IMR-90 (cell line): Measurements from ENCODE around the gene HOXD12. TPM values are rescaled to one million over a fixed set of nuclear protein-coding genes. Genes with fewer than 3 reads are reported as not detected.

Source experiments
- ATAC-seq: fragments of 200-7000 bp; cut with Tn5 transposase; 2 replicates; pipeline ENCODE4 v1.9.1; 2020; ENCODE audit warnings: low read depth, mild to moderate bottlenecking, moderate library complexity
- BruUV-seq: library from RNA; stranded (reverse); fragments of 400-500 nt; replicated peaks from 2 replicates; lab custom pipeline; 2021; lab: Mats Ljungman, UMichigan
- CTCF ChIA-PET: fragments of 300-600 bp; formaldehyde crosslinking; extraction: SDS; loops from one replicate; lab custom pipeline; 2021; ENCODE audit warnings: antibody characterized with exemption; lab: Yijun Ruan, JAX
- POLR2A ChIA-PET: fragments of 300-600 bp; sonication (Branson Sonifier 250); formaldehyde crosslinking; loops from one replicate; lab custom pipeline; 2022; ENCODE audit warnings: antibody characterized with exemption; ENCODE audit not compliant: unreplicated experiment; lab: Charles Lee
- DNase-seq: peaks from one replicate; pipeline ENCODE4 v3.0.0; 2013
- H2AFZ ChIP-seq: replicated peaks from 2 replicates; pipeline ENCODE3; 2013; ENCODE audit warnings: low read length, mild to moderate bottlenecking; ENCODE audit not compliant: poor library complexity
- H2AK5ac ChIP-seq: 2 replicates; pipeline ENCODE4 v1.6.1; 2013; ENCODE audit warnings: low read depth, low read length, inconsistent platforms
- H2AK9ac ChIP-seq: replicated peaks from 2 replicates; pipeline ENCODE3; 2013; ENCODE audit warnings: mild to moderate bottlenecking, low read depth, low read length, moderate library complexity; ENCODE audit not compliant: poor library complexity
- H2BK120ac ChIP-seq: 2 replicates; pipeline ENCODE4 v1.6.1; 2013; ENCODE audit warnings: low read depth, low read length, inconsistent platforms
- H2BK15ac ChIP-seq: 3 replicates; pipeline ENCODE4 v1.6.1; 2013; ENCODE audit warnings: low read depth, low read length, inconsistent platforms
- H2BK20ac ChIP-seq: 2 replicates; pipeline ENCODE4 v1.6.1; 2013; ENCODE audit warnings: low read depth, mild to moderate bottlenecking, inconsistent platforms, low read length, moderate library complexity
- H2BK5ac ChIP-seq: 2 replicates; pipeline ENCODE4 v1.6.1; 2013; ENCODE audit warnings: mild to moderate bottlenecking, low read depth, low read length, inconsistent platforms; ENCODE audit not compliant: poor library complexity, severe bottlenecking
- H3K14ac ChIP-seq: replicated peaks from 2 replicates; pipeline ENCODE4 v1.6.1; 2013; ENCODE audit warnings: low read depth, low read length, inconsistent platforms
- H3K18ac ChIP-seq: 2 replicates; pipeline ENCODE4 v1.6.1; 2013; ENCODE audit warnings: low read depth, low read length, control low read depth
- H3K23ac ChIP-seq: 2 replicates; pipeline ENCODE4 v1.6.1; 2013; ENCODE audit warnings: low read depth, low read length, inconsistent platforms
- H3K27ac ChIP-seq: 2 replicates; pipeline ENCODE4 v1.5.1; 2013; ENCODE audit warnings: mild to moderate bottlenecking, control low read depth, low read length; ENCODE audit not compliant: insufficient read depth
- H3K27me3 ChIP-seq: 2 replicates; pipeline ENCODE4 v1.6.1; 2013; ENCODE audit warnings: low read length; ENCODE audit not compliant: control insufficient read depth, insufficient read depth
- H3K36me3 ChIP-seq: 2 replicates; pipeline ENCODE4 v1.6.1; 2013; ENCODE audit warnings: low read length, mixed read lengths; ENCODE audit not compliant: control insufficient read depth, insufficient read depth
- H3K4ac ChIP-seq: 2 replicates; pipeline ENCODE4 v1.6.1; 2013; ENCODE audit warnings: low read depth, low read length, inconsistent platforms
- H3K4me1 ChIP-seq: 2 replicates; pipeline ENCODE4 v1.6.1; 2013; ENCODE audit warnings: low read length, mixed read lengths; ENCODE audit not compliant: control insufficient read depth, insufficient read depth
- H3K4me2 ChIP-seq: 2 replicates; pipeline ENCODE4 v1.6.1; 2013; ENCODE audit warnings: low read depth, mild to moderate bottlenecking, control low read depth, low read length, moderate library complexity
- H3K4me3 ChIP-seq: 2 replicates; pipeline ENCODE4 v1.5.1; 2013; ENCODE audit warnings: low read depth, mild to moderate bottlenecking, control low read depth, low read length, moderate library complexity; ENCODE audit not compliant: insufficient read depth
- H3K56ac ChIP-seq: 2 replicates; pipeline ENCODE4 v1.6.1; 2013; ENCODE audit warnings: low read length, inconsistent platforms; ENCODE audit not compliant: insufficient read depth; ENCODE audit errors: extremely low read depth
- H3K79me1 ChIP-seq, 2 experiments: 2 replicates each; pipeline ENCODE4 v1.6.1; 2013; ENCODE audit warnings: low read length in 2 of 2, inconsistent platforms in 1 of 2, low read depth in 1 of 2
- H3K9ac ChIP-seq: 2 replicates; pipeline ENCODE4 v1.6.1; 2013; ENCODE audit warnings: low read depth, low read length, control low read depth
- H3K9me1 ChIP-seq: 2 replicates; pipeline ENCODE4 v1.6.1; 2013; ENCODE audit warnings: low read length, inconsistent platforms; ENCODE audit not compliant: insufficient read depth
- H3K9me3 ChIP-seq: 2 replicates; pipeline ENCODE4 v1.6.1; 2013; ENCODE audit warnings: low read length; ENCODE audit not compliant: control insufficient read depth, insufficient read depth
- H4K20me1 ChIP-seq: 2 replicates; pipeline ENCODE4 v1.6.1; 2013; ENCODE audit warnings: low read length, inconsistent platforms; ENCODE audit not compliant: insufficient read depth
- H4K5ac ChIP-seq: 2 replicates; pipeline ENCODE4 v1.6.1; 2013; ENCODE audit warnings: mild to moderate bottlenecking, low read depth, low read length, control low read depth
- H4K8ac ChIP-seq, 2 experiments: 2 replicates each; pipeline ENCODE4 v1.6.1; 2013; ENCODE audit warnings: low read depth in 2 of 2, low read length in 2 of 2, control low read depth in 1 of 2, inconsistent platforms in 1 of 2
- H4K91ac ChIP-seq: 2 replicates; pipeline ENCODE4 v1.6.1; 2013; ENCODE audit warnings: low read depth, low read length, inconsistent platforms; ENCODE audit not compliant: insufficient read depth
- CEBPB ChIP-seq: IDR thresholded peaks from 2 replicates; pipeline ENCODE4 v1.6.1; 2012; ENCODE audit warnings: low read depth, low read length, improper control_type of control experiment
- FOS ChIP-seq: fragments of 150-350 bp; IDR thresholded peaks from 2 replicates; pipeline ENCODE4 v1.6.1; 2016; ENCODE audit warnings: low read depth, low read length
- MXI1 ChIP-seq: IDR thresholded peaks from 2 replicates; pipeline ENCODE4 v1.6.1; 2012; ENCODE audit warnings: low read depth, mild to moderate bottlenecking, low read length, moderate library complexity, borderline replicate concordance
- POLR2A ChIP-seq: IDR thresholded peaks from 2 replicates; pipeline ENCODE4 v1.6.1; 2012; ENCODE audit warnings: mild to moderate bottlenecking, low read depth, low read length
- RAD21 ChIP-seq: IDR thresholded peaks from 2 replicates; pipeline ENCODE4 v1.6.1; 2012; ENCODE audit warnings: low read length, improper control_type of control experiment
- RCOR1 ChIP-seq: IDR thresholded peaks from 2 replicates; pipeline ENCODE4 v1.6.1; 2012; ENCODE audit warnings: mild to moderate bottlenecking, low read length, improper control_type of control experiment; ENCODE audit not compliant: insufficient replicate concordance
- SMC3 ChIP-seq: fragments of 150-350 bp; IDR thresholded peaks from 2 replicates; pipeline ENCODE4 v1.6.1; 2016; ENCODE audit warnings: low read depth, mild to moderate bottlenecking, antibody characterized with exemption, low read length, moderate library complexity
- WGBS, 2 experiments: methylation state at CpG; one replicate each; pipeline versions ENCODE4 v1.1.5 to v1.1.7; 2013; ENCODE audit warnings: missing lambda C conversion rate in 2 of 2; ENCODE audit not compliant: insufficient read length in 1 of 2; ENCODE audit errors: extremely low coverage in 2 of 2; 5-methylcytosine and 5-hydroxymethylcytosine counted together
- dilution Hi-C: fragments of 300-500 bp; cut with HindIII; formaldehyde crosslinking; loops from one replicate; pipeline ENCODE4 v1.14.3; 2018; ENCODE audit warnings: low sequenced_read_pairs; ENCODE audit not compliant: unreplicated experiment
- in situ Hi-C: fragments of 300-500 bp; cut with MboI; formaldehyde crosslinking; loops from 3 replicates; pipeline ENCODE4 v1.14.3; 2019; ENCODE audit warnings: low sequenced_read_pairs, inconsistent platforms, mixed read lengths
- intact Hi-C: fragments of 100-400 bp; cut with micrococcal nuclease; formaldehyde crosslinking; loops from 2 replicates; pipeline ENCODE4 v1.10.0; 2022
- polyA plus RNA-seq, 3 experiments: library from polyadenylated mRNA; depleted of rRNA; stranded (reverse); fragments of >200 nt; gene quantifications; 2 replicates each; pipeline ENCODE4 v1.2.3, GENCODE V29; 2012; ENCODE audit warnings: low replicate concordance in 1 of 3
- total RNA-seq: library from RNA; depleted of rRNA; stranded (reverse); fragments of >200 nt; gene quantifications from 2 replicates; pipeline ENCODE4 v1.2.3, GENCODE V29; 2012
- TF ChIP-seq, protein P1 (sequence below): fragments of 150-350 bp; IDR thresholded peaks from 2 replicates; pipeline ENCODE4 v1.6.1; 2016; ENCODE audit warnings: low read depth, mild to moderate bottlenecking, low read length, moderate library complexity, borderline replicate concordance

HOXD12 gene
- total and polyA plus RNA-seq, 2 of the 4 experiments (the other 2 are of a cell fraction) = not detected

DNA sequence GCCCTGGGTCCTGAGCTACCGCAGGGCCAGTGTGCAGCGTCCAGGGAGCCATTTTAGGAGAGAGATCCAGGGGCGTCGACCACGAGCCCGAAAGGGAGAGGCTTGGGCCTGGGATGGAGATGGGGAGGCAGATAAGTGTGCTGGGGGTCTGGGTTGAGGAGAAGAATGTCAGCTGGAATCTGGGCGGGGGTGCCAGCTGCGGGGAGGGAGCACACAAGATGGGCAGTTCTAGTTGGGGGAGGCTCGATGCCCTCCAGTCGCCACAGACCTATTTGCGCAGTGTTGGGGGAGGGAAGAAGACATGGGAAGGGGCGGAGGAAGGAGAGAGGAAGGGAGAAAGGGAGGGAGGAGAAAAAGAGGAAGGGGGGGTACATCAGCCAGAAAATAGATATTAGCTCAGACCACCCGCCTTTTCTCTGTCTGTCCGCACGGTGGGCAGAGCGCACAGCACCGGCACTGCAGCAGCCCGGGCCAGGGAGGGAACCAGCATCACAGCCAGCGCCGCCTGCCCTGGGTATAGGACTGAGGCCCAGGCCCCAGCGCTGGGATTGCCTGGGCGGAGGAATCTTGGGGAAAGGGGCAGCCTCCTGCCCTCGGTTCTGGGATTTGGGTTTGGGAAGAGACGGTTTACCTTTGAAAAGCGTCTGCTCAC, 5.6 kb downstream of the HOXD12 start (continued):
- TF ChIP-seq RCOR1 (no peak), SMC3 (no peak), RAD21 (no peak), FOS (no peak), CEBPB (no peak)

DNA sequence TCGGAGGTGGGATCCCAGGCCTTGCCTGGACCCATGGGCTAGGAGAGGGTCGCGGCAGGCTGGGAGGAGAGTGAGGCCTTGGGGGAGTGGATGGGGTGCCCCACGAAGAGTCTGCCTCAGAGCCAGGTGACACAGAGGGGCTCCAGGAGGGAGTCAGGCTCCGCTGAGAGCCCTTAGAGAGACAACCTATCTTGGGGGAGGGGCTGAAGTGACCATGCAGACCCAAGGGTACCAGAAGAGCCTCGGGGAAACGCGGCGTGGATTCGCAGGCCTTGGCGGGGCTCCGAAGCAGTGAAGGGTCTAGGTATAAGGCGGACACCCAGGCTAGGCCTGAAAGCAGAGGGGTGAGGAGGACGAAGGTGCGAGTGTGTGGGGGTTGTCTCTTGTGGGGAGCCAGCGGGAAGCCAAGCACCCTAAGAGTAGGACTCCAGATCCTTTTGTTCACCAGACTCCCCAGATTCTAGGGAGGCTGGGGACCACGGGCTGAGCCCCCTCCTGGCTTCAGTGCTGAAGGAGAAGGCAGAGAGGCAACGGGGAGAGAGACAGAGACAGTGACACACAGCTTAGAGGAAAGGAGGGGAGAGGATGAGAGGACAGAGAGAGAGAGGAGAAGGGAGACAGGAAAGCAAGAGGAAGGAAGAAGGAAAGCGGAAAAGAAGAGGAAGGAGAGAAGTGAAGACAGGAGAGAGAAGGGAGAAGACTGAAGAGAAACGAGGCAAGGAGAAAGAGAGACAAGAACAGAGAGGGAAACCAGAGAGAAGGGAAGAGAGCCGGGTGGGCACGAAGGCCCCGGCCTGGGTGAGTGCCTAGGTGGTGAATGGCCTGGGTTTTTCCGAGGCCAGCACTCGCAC, 6.4 kb downstream of the HOXD12 start:
- no TSS peak for BruUV-seq
- intact Hi-C loops = no loop called here
- H3K23ac ChIP-seq = no peak overlapping the region
- H3K27ac ChIP-seq = no peak overlapping the region
- H3K36me3 ChIP-seq = no peaks in the 10 kb centered on the region
- H2BK20ac ChIP-seq = no peak overlapping the region
- H3K14ac ChIP-seq = no peak overlapping the region
- no peaks in the 10 kb centered on the region for H3K9me1 ChIP-seq
- H3K9me3 ChIP-seq = peaks cover 6% of the 10 kb centered on the region
- ATAC-seq (no peak), DNase-seq (no peak)
- peaks cover 93% of the 10 kb centered on the region for H3K27me3 ChIP-seq
- in situ Hi-C loops = no loop called here
- no peak overlapping the region for H4K5ac ChIP-seq
- H3K56ac ChIP-seq = no peak overlapping the region
- TF ChIP-seq MXI1 = no peak
- TF ChIP-seq POLR2A = no peak
- TF ChIP-seq, protein P1, sequence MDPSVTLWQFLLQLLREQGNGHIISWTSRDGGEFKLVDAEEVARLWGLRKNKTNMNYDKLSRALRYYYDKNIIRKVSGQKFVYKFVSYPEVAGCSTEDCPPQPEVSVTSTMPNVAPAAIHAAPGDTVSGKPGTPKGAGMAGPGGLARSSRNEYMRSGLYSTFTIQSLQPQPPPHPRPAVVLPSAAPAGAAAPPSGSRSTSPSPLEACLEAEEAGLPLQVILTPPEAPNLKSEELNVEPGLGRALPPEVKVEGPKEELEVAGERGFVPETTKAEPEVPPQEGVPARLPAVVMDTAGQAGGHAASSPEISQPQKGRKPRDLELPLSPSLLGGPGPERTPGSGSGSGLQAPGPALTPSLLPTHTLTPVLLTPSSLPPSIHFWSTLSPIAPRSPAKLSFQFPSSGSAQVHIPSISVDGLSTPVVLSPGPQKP = no peak
- TF ChIP-seq FOS = no peak
- dilution Hi-C loops = no loop called here
- no peak overlapping the region for H3K4me2 ChIP-seq
- CTCF ChIA-PET = no interaction called here
- no peak overlapping the region for H4K8ac ChIP-seq
- H2BK5ac ChIP-seq = no peak overlapping the region
- no peak overlapping the region for H2BK120ac ChIP-seq
- H4K20me1 ChIP-seq = no peaks in the 10 kb centered on the region
- H3K9ac ChIP-seq = no peak overlapping the region
- no peaks in the 10 kb centered on the region for H3K4me1 ChIP-seq
- no peak overlapping the region for H2AK9ac ChIP-seq
- no peak overlapping the region for H2AFZ ChIP-seq
- H4K91ac ChIP-seq = no peak overlapping the region
- H2BK15ac ChIP-seq = no peak overlapping the region
- no peaks in the 10 kb centered on the region for H3K79me1 ChIP-seq
- no peak overlapping the region for H2AK5ac ChIP-seq
- no peak overlapping the region for H3K4ac ChIP-seq
- H3K18ac ChIP-seq = no peak overlapping the region
- 1% methylated on average over 12 of the region's 25 CpGs; no CpG with 5 or more reads in 1 of the 2 experiments for WGBS, 2 experiments
- H3K4me3 ChIP-seq = no peak overlapping the region
- POLR2A ChIA-PET = interaction anchor here (0.6 kb wide), 1 partner anchor 216 kb away, joined by 5 read pairs; no protein-coding TSS in a partner anchor
